Activated CD4-positive, alpha-beta T cell treated with anti-CD3 and anti-CD28 coated beads for 36 hours (primary cell): ENCODE results near the gene SLC37A4. TPM values are rescaled to one million over a fixed set of nuclear protein-coding genes. Genes with fewer than 3 reads are reported as not detected.
"Not testable (repeated sequence)": the region's sequence is repeated elsewhere in the genome, so short reads cannot be mapped to it uniquely, and the experiment has no call there.

Experiments
- ATAC-seq: fragments of 200-7000 bp; cut with Tn5 transposase; one replicate; pipeline ENCODE4 v1.10.0; 2021; ENCODE audit warnings: mild to moderate bottlenecking, moderate library complexity
- CTCF ChIA-PET: fragments of 350-600 bp; sonication (Branson Sonifier 250); formaldehyde crosslinking; loops from one replicate; lab custom pipeline; 2021; ENCODE audit warnings: antibody characterized with exemption; lab: Charles Lee
- POLR2A ChIA-PET: fragments of 350-600 bp; sonication (Branson Sonifier 250); formaldehyde crosslinking; loops from one replicate; lab custom pipeline; 2021; ENCODE audit warnings: antibody characterized with exemption, inconsistent platforms; lab: Charles Lee
- DNase-seq: peaks from one replicate; pipeline ENCODE4 v3.0.0-alpha.2; 2020
- H3K27ac Mint-ChIP-seq: one replicate; pipeline ENCODE4 v1.8.0; 2021; ENCODE audit warnings: mixed read lengths
- H3K27me3 Mint-ChIP-seq: one replicate; pipeline ENCODE4 v1.8.0; 2021; ENCODE audit warnings: mixed read lengths
- H3K36me3 Mint-ChIP-seq: one replicate; pipeline ENCODE4 v1.8.0; 2021; ENCODE audit warnings: low read depth, mixed read lengths
- H3K4me1 Mint-ChIP-seq: one replicate; pipeline ENCODE4 v1.8.0; 2021; ENCODE audit warnings: mixed read lengths
- H3K4me3 Mint-ChIP-seq: one replicate; pipeline ENCODE4 v1.8.0; 2021; ENCODE audit warnings: mild to moderate bottlenecking, moderate library complexity, mixed read lengths
- H3K9me3 Mint-ChIP-seq: one replicate; pipeline ENCODE4 v1.8.0; 2021; ENCODE audit warnings: low read depth, mixed read lengths
- intact Hi-C, 2 experiments: fragments of 100-400 bp; cut with DNase I in 1 of 2; cut with micrococcal nuclease in 1 of 2; formaldehyde crosslinking; loops; one replicate each; pipeline versions ENCODE4 v1.14.2 to v1.15.1; 2022 to 2024; cut with DNase I, micrococcal nuclease
- total RNA-seq, 2 experiments: library from RNA; stranded (reverse); gene quantifications; one replicate each; pipeline ENCODE4 v1.2.3, GENCODE V29; 2021

SLC37A4 gene
- total RNA-seq, 2 experiments from 2014 or later, result 26.2 to 36.2 TPM

DNA sequence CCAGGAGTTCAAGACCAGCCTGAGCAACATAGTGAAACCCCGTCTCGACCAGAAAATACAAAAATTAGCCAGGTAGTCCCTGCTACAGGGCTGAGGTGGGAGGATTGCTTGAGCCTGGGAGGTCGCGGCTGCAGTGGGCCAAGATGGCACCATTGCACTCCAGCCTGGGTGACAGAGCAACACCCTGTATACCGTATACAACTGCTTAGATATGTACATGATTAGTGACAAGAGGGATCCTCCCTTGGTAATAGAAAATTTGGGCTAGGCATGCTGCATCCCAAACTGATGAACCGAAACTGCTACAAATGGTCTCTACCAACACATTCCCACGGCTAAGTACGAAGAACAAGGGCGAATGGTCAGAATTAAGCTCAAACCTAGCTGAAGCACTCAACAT is 12.2 kb upstream of the SLC37A4 start:
- Mint-ChIP-seq H3K27ac (no peak overlapping the region), H3K4me3 (no peak overlapping the region), H3K4me1 (peaks cover 12% of the 10 kb centered on the region), H3K27me3 (no peaks in the 10 kb centered on the region), H3K36me3 (peaks cover 24% of the 10 kb centered on the region), H3K9me3 (no peaks in the 10 kb centered on the region)
- ATAC-seq (no peak), DNase-seq (no peak)
- POLR2A ChIA-PET, result no interaction called here
- CTCF ChIA-PET, result interaction anchor here (1.2 to 1.7 kb wide), 3 partner anchors 13 to 153 kb away, joined by 4 to 10 read pairs (median 4); no protein-coding TSS in a partner anchor
- intact Hi-C loops, result no loop called here

DNA sequence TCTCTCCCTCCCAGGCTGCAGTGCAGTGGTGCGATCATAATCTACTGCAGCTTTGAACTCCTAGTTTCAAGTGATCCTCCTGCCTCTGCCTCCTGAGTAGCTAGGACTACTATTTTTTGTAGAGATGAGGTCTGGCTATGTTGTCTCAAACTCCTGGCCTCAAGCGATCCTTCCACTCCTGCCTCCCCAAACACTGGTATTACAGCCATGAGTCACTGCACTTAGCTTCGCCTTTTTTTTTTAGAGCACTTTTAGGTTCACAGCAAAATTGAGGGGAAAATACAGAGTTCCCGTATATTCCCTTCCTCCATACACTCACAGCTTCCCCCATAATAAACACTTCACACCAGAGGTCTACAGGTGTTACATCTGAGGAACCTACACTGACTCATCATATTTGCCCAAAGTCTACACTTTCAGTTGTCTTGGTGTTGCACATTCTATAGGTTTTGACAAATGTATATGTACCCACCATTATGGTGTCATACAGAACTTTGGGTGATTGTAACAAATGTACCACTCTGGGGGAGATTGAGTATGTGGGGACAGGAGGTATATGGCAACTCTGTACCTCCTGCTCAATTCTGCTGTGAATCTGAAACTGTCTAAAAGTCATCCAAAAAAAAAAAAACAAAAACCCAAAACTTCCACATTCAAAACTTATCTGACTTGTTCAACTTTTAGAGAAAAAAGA is 11.3 kb upstream of the SLC37A4 start:
- no peak overlapping the region for H3K4me3 Mint-ChIP-seq
- intact Hi-C loops, result no loop called here
- DNase-seq (no peak), ATAC-seq (peak; percentile 81)
- H3K9me3 Mint-ChIP-seq, result no peaks in the 10 kb centered on the region
- CTCF ChIA-PET, result interaction anchor here (0.5 to 0.7 kb wide), 3 partner anchors 9 to 252 kb away, joined by 3 read pairs; no protein-coding TSS in a partner anchor
- H3K27ac Mint-ChIP-seq, result peak overlapping the region; percentile 0
- no peaks in the 10 kb centered on the region for H3K27me3 Mint-ChIP-seq
- peaks cover 16% of the 10 kb centered on the region for H3K36me3 Mint-ChIP-seq
- POLR2A ChIA-PET, result interaction anchor here (0.6 to 1.3 kb wide), 3 partner anchors 13 to 15 kb away, joined by 4 to 5 read pairs (median 5); partner anchors contain the start of gene HYOU1
- H3K4me1 Mint-ChIP-seq, result peaks cover 9% of the 10 kb centered on the region

DNA sequence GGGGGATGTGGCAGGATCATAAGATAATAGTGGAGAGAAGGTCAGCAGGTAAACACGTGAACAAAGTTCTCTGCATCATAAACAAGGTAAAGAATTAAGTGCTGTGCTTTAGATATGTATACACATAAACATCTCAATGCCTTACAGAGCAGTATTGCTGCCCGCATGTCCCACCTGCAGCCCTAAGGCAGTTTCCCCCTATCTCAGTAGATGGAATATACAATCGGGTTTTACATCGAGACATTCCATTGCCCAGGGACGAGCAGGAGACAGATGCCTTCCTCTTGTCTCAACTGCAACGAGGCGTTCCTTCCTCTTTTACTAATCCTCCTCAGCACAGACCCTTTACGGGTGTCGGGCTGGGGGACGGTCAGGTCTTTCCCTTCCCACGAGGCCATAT is 8.8 kb upstream of the SLC37A4 start:
- H3K4me3 Mint-ChIP-seq, POLR2A ChIA-PET, H3K27ac Mint-ChIP-seq, H3K36me3 Mint-ChIP-seq, CTCF ChIA-PET, DNase-seq, H3K27me3 Mint-ChIP-seq, intact Hi-C loops, ATAC-seq, H3K4me1 Mint-ChIP-seq, H3K9me3 Mint-ChIP-seq: not testable (repeated sequence)

DNA sequence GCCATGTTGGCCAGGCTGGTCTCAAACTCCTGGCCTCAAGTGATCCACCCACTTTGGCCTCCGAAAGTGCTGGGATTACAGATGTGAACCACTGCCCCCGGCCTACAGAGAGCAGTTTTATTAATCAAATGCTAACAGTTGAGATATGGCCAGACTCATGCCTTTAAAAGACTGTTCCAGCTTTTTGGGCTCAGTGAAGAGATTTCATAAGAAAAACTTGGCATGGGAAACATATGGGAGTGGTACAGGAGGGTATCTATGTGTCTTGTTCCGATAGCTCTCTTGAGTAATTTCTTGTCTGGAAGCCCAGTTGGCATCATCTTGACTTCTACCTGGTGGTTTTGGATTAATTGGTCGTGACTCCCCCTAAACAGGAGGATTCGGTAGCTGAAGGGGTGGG is 8.2 kb upstream of the SLC37A4 start:
- Mint-ChIP-seq H3K27me3 (no peaks in the 10 kb centered on the region), H3K4me1 (peaks cover 9% of the 10 kb centered on the region), H3K9me3 (no peaks in the 10 kb centered on the region), H3K27ac (no peak overlapping the region), H3K36me3 (no peaks in the 10 kb centered on the region), H3K4me3 (no peak overlapping the region)
- DNase-seq (no peak), ATAC-seq (no peak)
- intact Hi-C loops, result no loop called here
- CTCF ChIA-PET, result no interaction called here
- POLR2A ChIA-PET, result interaction anchor here (0.6 kb wide), 1 partner anchor 34 kb away, joined by 7 read pairs; no protein-coding TSS in a partner anchor

DNA sequence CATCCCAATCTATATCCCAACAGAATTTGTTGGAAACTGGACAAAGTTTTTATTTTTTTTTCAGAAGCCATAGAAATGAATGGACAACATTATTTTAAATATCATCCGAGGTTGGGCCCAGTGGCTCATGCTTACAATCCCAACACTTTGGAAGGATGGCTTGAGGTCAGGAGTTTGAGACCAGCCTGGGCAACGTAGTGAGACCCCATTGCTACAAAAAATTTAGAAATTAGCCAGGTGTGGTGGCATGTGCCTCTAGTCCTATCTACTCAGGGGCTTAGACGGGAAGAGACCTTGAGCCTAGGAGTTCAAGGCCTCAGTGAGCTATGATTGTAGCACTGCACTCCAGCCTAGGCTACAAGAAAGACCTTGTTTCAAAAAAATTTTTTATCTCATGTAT is 4.1 kb upstream of the SLC37A4 start:
- Mint-ChIP-seq H3K4me3 (no peak overlapping the region), H3K27me3 (no peaks in the 10 kb centered on the region), H3K4me1 (peaks cover 4% of the 10 kb centered on the region), H3K36me3 (no peaks in the 10 kb centered on the region), H3K27ac (no peak overlapping the region), H3K9me3 (no peaks in the 10 kb centered on the region)
- no peak for ATAC-seq
- ChIA-PET CTCF (interaction anchor here (0.6 to 1.0 kb wide), 3 partner anchors 33 to 806 kb away, joined by 3 read pairs; partner anchors contain the start of gene VPS11), POLR2A (no interaction called here)
- no peak for DNase-seq
- intact Hi-C loops, result no loop called here

DNA sequence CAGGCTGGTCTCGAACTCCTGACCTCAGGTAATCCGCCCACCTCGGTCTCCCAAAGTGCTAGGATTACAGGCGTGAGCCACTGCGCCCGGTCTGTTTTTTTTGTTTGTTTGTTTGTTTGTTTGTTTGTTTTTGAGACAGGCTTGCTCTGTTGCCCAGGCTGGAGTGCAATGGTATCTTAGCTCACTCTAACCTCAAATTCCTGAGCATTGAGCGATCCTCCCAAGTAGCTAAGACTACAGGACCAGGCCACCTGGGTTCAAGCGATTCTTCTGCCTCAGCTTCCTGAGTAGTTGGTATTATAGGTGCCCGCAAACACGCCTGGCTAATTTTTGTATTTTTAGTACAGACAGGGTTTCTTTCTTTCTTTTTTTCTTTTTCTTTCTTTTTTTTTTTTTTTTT is 2.7 kb upstream of the SLC37A4 start:
- H3K9me3 Mint-ChIP-seq, H3K36me3 Mint-ChIP-seq, DNase-seq, H3K27me3 Mint-ChIP-seq, intact Hi-C loops, H3K4me3 Mint-ChIP-seq, POLR2A ChIA-PET, ATAC-seq, H3K27ac Mint-ChIP-seq: not testable (repeated sequence)
- H3K4me1 Mint-ChIP-seq, result peaks cover 15% of the 10 kb centered on the region
- CTCF ChIA-PET, result interaction anchor here (0.7 to 1.2 kb wide), 4 partner anchors 23 to 85 kb away, joined by 3 to 6 read pairs (median 4); no protein-coding TSS in a partner anchor

DNA sequence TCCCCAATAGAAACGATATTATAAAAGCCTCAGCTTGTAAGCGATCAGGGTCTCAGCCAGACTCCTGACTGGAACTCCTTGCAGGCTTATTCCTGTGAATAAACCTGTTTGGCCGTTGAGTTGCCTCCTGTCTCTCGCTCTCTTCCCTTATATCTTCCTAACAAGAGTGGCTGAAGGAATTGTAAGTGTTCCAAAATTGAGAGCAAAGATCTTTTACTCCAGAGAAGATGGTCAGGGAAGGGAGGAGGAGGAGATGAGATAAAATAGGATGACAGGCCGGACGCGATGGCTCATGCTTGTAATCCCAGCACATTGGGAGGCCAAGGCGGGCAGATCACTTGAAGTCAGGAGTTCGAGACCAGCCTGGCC is 1.2 kb upstream of the SLC37A4 start:
- H3K4me1 Mint-ChIP-seq, result peaks cover 19% of the 10 kb centered on the region
- peaks cover 16% of the 10 kb centered on the region for H3K36me3 Mint-ChIP-seq
- no peak for ATAC-seq
- intact Hi-C loops, result no loop called here
- H3K27me3 Mint-ChIP-seq, result no peaks in the 10 kb centered on the region
- H3K4me3 Mint-ChIP-seq, result no peak overlapping the region
- H3K9me3 Mint-ChIP-seq, result no peaks in the 10 kb centered on the region
- POLR2A ChIA-PET, result interaction anchor here (0.9 to 1.1 kb wide), 2 partner anchors 10 to 14 kb away, joined by 3 to 5 read pairs; partner anchors contain the start of gene RPS25
- CTCF ChIA-PET, result interaction anchor here (0.7 to 1.3 kb wide), 8 partner anchors 12 to 119 kb away, joined by 3 to 5 read pairs (median 3); partner anchors contain the start of gene VPS11
- DNase-seq, result no peak
- H3K27ac Mint-ChIP-seq, result peak overlapping the region; percentile 6

DNA sequence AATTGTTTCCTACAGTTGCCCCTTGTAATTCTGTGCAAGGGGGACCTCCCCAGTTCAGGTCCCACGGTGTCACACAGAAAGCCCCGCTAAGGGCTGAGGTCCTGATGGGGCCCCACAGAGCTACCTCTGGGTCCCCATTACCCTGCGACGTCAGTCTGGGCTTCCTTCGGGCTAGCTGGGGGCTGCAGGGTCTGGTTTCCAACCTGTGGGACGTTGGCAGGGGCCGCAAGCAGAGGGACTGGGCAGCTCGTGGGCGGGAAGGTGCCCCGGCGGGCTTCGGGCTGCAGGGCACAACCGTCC is 698 bp downstream of the SLC37A4 start:
- peaks cover 24% of the 10 kb centered on the region for H3K36me3 Mint-ChIP-seq
- H3K27ac Mint-ChIP-seq, result peak overlapping the region; percentile 69
- POLR2A ChIA-PET, result interaction anchor here (0.6 kb wide), 2 partner anchors 14 to 37 kb away, joined by 3 to 4 read pairs; no protein-coding TSS in a partner anchor
- H3K4me1 Mint-ChIP-seq, result peaks cover 24% of the 10 kb centered on the region
- intact Hi-C loops, result loop anchor here (1.0 kb wide), 9 partner anchors 12 to 304 kb away; partner anchors contain the start of genes CENATAC (in 2 of the 2), HYOU1 (in 2 of the 2), RPS25 (in 2 of the 2) and TRAPPC4 (in 2 of the 2)
- no peaks in the 10 kb centered on the region for H3K27me3 Mint-ChIP-seq
- DNase-seq, result no peak
- CTCF ChIA-PET, result interaction anchor here (0.5 to 1.1 kb wide), 7 partner anchors 9 to 458 kb away, joined by 3 to 4 read pairs (median 3); partner anchors contain the start of gene VPS11
- peak overlapping the region; percentile 76 for H3K4me3 Mint-ChIP-seq
- H3K9me3 Mint-ChIP-seq, result no peaks in the 10 kb centered on the region
- ATAC-seq, result peak; percentile 4

DNA sequence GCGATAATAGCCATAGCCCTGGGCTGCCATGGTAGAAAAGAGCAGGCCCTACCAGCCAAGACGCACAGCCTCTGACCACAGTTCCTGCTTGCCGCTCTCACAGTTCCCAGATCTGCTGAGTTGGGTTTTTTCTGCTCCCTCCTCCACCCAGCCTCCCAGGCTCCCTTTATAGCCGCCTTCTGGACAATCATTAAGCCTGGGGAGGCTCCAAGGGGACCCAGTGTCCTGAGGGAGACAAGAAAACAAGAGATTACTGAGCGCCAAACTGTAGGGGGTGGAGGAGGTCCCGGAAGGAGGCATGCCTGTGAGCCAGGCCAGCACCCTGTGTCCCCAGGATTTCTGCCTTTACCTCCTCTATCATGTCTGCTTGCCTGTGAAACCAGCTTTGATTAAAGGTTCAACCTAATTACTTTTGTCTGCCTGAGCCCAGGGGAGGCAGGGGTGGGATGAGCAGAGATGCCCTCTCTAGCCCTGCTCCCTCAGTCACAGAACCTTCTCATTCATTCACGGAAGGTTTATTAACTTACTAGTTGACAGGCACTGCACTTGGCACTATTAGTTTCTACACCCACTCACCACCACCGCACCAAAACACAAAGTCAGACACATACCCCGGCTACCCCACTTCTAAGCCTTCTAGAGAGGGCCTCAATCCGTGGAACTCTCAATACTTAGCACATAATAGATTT is 1.2 kb downstream of the SLC37A4 start:
- Mint-ChIP-seq H3K4me1 (peaks cover 27% of the 10 kb centered on the region), H3K36me3 (peaks cover 28% of the 10 kb centered on the region), H3K27me3 (no peaks in the 10 kb centered on the region), H3K4me3 (peak overlapping the region; percentile 76), H3K9me3 (no peaks in the 10 kb centered on the region), H3K27ac (peak overlapping the region; percentile 69)
- intact Hi-C loops, result loop anchor here (1.0 kb wide), 9 partner anchors 11 to 305 kb away; partner anchors contain the start of genes CENATAC (in 2 of the 2), HYOU1 (in 2 of the 2), RPS25 (in 2 of the 2) and TRAPPC4 (in 2 of the 2)
- DNase-seq (peak; percentile 74), ATAC-seq (peak; percentile 35)
- POLR2A ChIA-PET, result interaction anchor here (0.6 kb wide), 1 partner anchor 13 kb away, joined by 3 read pairs; no protein-coding TSS in a partner anchor
- CTCF ChIA-PET, result interaction anchor here (0.6 to 1.1 kb wide), 3 partner anchors 8 to 38 kb away, joined by 3 to 4 read pairs (median 3); partner anchors contain the start of gene VPS11

DNA sequence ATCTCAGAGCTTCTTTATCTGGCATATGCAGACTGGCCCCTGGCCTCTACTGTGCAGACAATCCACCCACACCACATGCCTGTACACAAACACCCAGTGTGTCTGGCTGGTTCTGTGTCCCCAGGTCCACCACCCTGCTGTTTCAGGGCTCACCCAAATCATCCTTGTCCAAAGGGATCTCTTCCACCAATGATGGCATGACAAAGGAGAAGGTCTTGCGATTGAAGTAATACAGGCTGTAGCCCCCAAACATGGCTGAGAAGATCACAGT is 1.7 kb downstream of the SLC37A4 start:
- Mint-ChIP-seq H3K27me3 (no peaks in the 10 kb centered on the region), H3K4me3 (peak overlapping the region; percentile 76), H3K36me3 (peaks cover 31% of the 10 kb centered on the region), H3K27ac (peak overlapping the region; percentile 69), H3K9me3 (no peaks in the 10 kb centered on the region), H3K4me1 (peaks cover 32% of the 10 kb centered on the region)
- ChIA-PET CTCF (no interaction called here), POLR2A (no interaction called here)
- no peak for ATAC-seq
- no peak for DNase-seq
- intact Hi-C loops, result no loop called here

DNA sequence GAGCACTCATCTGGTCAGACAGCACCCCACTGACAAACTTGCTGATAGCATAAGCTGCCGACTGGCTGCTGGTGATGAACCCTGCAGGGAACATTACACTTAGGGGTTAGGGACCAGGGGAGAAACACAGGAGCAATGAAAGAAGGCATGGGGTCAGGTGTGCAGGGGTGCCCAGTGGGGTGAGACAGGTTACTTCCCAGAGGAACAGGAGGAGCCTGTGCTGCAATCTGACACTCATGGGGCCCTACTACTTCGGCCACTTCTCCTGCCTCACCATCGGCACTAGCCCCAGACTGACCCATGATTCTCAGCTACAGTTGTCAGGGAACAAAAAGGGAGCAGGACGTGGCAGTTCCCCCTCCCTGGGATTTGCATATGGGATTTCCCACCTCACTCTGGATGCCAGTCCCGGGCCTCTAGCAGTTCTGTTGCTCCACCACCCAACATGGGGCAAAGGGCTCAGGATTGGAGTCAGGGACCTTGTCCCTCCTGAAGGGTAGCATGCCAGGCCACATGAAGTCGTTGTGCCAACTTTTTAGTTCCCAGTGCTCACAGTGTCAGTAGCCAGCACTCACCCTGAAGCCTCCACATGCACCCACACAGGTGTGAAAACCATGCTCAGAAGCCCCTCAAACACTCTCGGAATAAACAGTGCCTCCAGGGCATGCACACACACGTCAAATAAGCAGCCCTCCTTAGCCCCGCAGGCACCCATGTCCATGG is 2.2 kb downstream of the SLC37A4 start:
- Mint-ChIP-seq H3K27ac (peak overlapping the region; percentile 69), H3K4me3 (peak overlapping the region; percentile 76), H3K4me1 (peaks cover 37% of the 10 kb centered on the region), H3K36me3 (peaks cover 32% of the 10 kb centered on the region), H3K27me3 (no peaks in the 10 kb centered on the region), H3K9me3 (no peaks in the 10 kb centered on the region)
- DNase-seq (no peak), ATAC-seq (no peak)
- intact Hi-C loops, result no loop called here
- POLR2A ChIA-PET, result no interaction called here
- CTCF ChIA-PET, result no interaction called here
